HFF-Myc (cell line): ENCODE data around the gene XRCC1.

ENCODE experiments used
- DNase-seq: peaks from one replicate; pipeline ENCODE4 v3.0.0-alpha.2; 2011; ENCODE audit warnings: low read depth; ENCODE audit errors: extremely low read depth
- H3K4me3 ChIP-seq: replicated peaks from 2 replicates; pipeline ENCODE4 v1.5.1; 2011; ENCODE audit warnings: low read depth, mild to moderate bottlenecking, control low read depth, low read length
- CTCF ChIP-seq: IDR thresholded peaks from 2 replicates; pipeline ENCODE4 v1.5.1; 2012; ENCODE audit warnings: mild to moderate bottlenecking, low read depth, low read length, control low read depth; ENCODE audit errors: missing control alignments

Gene XRCC1

GRCh38 chr19:43545981-43546380 lies 29.3 kb downstream of the XRCC1 start:
- H3K4me3 ChIP-seq = no peak overlapping the region
- no peak for TF ChIP-seq CTCF
- DNase-seq = no peak

GRCh38 chr19:43545276-43545675 lies 30.1 kb downstream of the XRCC1 start:
- H3K4me3 ChIP-seq = no peak overlapping the region
- no peak for DNase-seq
- TF ChIP-seq CTCF = no peak

GRCh38 chr19:43544077-43544476 lies 31.2 kb downstream of the XRCC1 start:
- no peak for DNase-seq
- no peak for TF ChIP-seq CTCF
- H3K4me3 ChIP-seq = no peak overlapping the region

- TF ChIP-seq CTCF = no peak
- no peak overlapping the region for H3K4me3 ChIP-seq
- DNase-seq = no peak
These were observed 33.2 kb downstream of the XRCC1 start for GRCh38 chr19:43541920-43542650.

- no peak overlapping the region for H3K4me3 ChIP-seq
- no peak for TF ChIP-seq CTCF
- no peak for DNase-seq
These were observed 34.9 kb downstream of the XRCC1 start for GRCh38 chr19:43540381-43540780.

GRCh38 chr19:43538922-43539321 lies 36.4 kb downstream of the XRCC1 start:
- no peak for DNase-seq
- TF ChIP-seq CTCF = no peak
- H3K4me3 ChIP-seq = no peak overlapping the region
